ENCODE data around the gene MACC1. TPM values are rescaled to one million over a fixed set of nuclear protein-coding genes. Genes with fewer than 3 reads are reported as not detected.

MACC1 gene
- total and polyA plus RNA-seq, 2 donors (not counting 1 experiment from before 2014, with no cell fraction given) = 0.92 to 6.2 TPM

DNA sequence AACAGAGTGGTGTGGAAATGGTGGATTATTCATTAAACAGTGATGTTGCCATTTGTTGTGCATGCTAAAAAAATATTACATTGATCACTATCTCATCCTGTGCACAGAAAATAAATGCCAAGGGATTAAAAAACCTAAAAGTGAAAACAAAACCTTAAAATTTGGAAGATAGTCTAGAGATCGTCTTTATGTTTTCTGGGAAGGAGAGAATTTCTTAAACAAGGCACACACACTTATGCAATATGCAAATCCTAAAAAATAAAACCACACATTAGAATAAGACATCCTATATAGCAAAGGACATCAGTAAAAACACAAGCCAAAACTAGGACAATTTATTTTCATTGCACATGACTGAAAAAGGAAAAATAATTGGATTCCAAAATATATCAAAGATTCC lies 54.5 kb downstream of the MACC1 start:
- no CpG with 5 or more reads among the region's 1 CpG for WGBS (ENCODE audit: insufficient coverage)
- TF ChIP-seq, protein P1, sequence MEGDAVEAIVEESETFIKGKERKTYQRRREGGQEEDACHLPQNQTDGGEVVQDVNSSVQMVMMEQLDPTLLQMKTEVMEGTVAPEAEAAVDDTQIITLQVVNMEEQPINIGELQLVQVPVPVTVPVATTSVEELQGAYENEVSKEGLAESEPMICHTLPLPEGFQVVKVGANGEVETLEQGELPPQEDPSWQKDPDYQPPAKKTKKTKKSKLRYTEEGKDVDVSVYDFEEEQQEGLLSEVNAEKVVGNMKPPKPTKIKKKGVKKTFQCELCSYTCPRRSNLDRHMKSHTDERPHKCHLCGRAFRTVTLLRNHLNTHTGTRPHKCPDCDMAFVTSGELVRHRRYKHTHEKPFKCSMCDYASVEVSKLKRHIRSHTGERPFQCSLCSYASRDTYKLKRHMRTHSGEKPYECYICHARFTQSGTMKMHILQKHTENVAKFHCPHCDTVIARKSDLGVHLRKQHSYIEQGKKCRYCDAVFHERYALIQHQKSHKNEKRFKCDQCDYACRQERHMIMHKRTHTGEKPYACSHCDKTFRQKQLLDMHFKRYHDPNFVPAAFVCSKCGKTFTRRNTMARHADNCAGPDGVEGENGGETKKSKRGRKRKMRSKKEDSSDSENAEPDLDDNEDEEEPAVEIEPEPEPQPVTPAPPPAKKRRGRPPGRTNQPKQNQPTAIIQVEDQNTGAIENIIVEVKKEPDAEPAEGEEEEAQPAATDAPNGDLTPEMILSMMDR (IDR thresholded peaks at IDR 0.05) = no peak
- no peak for TF ChIP-seq EZH2 (IDR thresholded peaks at IDR 0.05; ENCODE audit: borderline replicate concordance, insufficient read depth, low read depth, low read length, poor library complexity, severe bottlenecking)
- Mint-ChIP-seq H3K27ac (no peak overlapping the region), H3K27me3 (no peaks in the 10 kb centered on the region), H3K4me1 (peaks cover under 1% of the 10 kb centered on the region), H3K9me3 (ENCODE audit: insufficient read depth) (no peaks in the 10 kb centered on the region), H3K4me3 (no peak overlapping the region)
- Histone ChIP-seq H3K4me1 (ENCODE audit: control insufficient read depth in 2 of 2, insufficient read depth in 2 of 2, low read length in 2 of 2) (no peaks in the 10 kb centered on the region), H3K79me2 (ENCODE audit: control insufficient read depth, insufficient read depth, low read length) (no peaks in the 10 kb centered on the region), H2AFZ (ENCODE audit: insufficient read depth, low read depth, low read length, poor library complexity, severe bottlenecking) (no peak overlapping the region), H3K36me3 (replicated peaks in 1 of 2; ENCODE audit: control extremely low read depth in 1 of 2, control insufficient read depth in 1 of 2, extremely low read depth in 1 of 2, insufficient read depth in 2 of 2, low read length in 1 of 2) (peaks cover 0 to 7% of the 10 kb centered on the region in 2 experiments), H3K9me3 (ENCODE audit: control extremely low read depth in 1 of 3, control insufficient read depth in 2 of 3, insufficient read depth in 1 of 3, low read length in 2 of 3) (no peaks in the 10 kb centered on the region), H3K27ac (ENCODE audit: low read length in 2 of 2) (no peak overlapping the region), H3K4me2 (replicated peaks; ENCODE audit: low read depth, low read length, poor library complexity, severe bottlenecking) (no peak overlapping the region), H3K27me3 (replicated peaks in 1 of 4; ENCODE audit: control extremely low read depth in 1 of 4, control insufficient read depth in 3 of 4, insufficient read depth in 4 of 4, low read length in 3 of 4) (no peaks in the 10 kb centered on the region), H4K20me1 (ENCODE audit: control insufficient read depth, insufficient read depth, low read length, poor library complexity, severe bottlenecking) (no peaks in the 10 kb centered on the region), H3K9ac (ENCODE audit: low read length) (no peak overlapping the region), H3K4me3 (ENCODE audit: control extremely low read depth in 1 of 5, extremely low read depth in 1 of 5, insufficient read depth in 1 of 5, low read depth in 2 of 5, low read length in 4 of 5) (no peak overlapping the region)
- POLR2A ChIA-PET = no interaction called here
- intact Hi-C loops (cut with micrococcal nuclease) = no loop called here
- no peak for DNase-seq
- CTCF ChIA-PET = no interaction called here
- no peak for ATAC-seq (ENCODE audit: low read depth)

DNA sequence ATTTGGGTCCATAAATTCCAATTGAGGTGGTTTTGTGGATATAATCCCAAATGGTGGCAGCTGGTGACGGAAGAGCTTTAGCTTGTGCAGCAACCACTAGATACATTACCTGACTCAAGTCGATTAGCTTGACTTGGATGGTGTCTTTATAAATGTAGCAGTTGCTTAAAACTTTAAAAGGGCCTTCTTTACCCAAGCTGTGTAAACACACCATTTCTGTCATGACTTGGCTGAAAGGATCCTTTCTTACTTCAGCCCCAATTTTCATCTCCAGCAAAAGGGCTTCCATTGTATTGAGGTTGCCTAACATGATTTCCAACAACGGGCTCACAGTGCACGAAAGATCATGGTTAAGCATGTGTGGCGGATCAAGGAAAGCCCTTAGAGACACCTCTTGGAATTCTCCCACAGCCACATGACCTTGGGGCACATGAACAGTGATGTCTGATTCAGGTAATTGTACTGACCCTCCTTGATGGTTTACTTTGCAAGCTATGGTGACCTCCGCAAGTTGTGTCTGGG lies 57.9 kb downstream of the MACC1 start:
- Histone ChIP-seq H3K36me3 (replicated peaks in 1 of 2; ENCODE audit: control extremely low read depth in 1 of 2, control insufficient read depth in 1 of 2, extremely low read depth in 1 of 2, insufficient read depth in 2 of 2, low read length in 1 of 2) (peaks cover 0 to 2% of the 10 kb centered on the region in 2 experiments), H3K27ac (ENCODE audit: low read length in 2 of 2) (no peak overlapping the region), H3K79me2 (ENCODE audit: control insufficient read depth, insufficient read depth, low read length) (no peaks in the 10 kb centered on the region), H3K4me1 (ENCODE audit: control insufficient read depth in 2 of 2, insufficient read depth in 2 of 2, low read length in 2 of 2) (no peaks in the 10 kb centered on the region), H3K4me3 (ENCODE audit: control extremely low read depth in 1 of 5, extremely low read depth in 1 of 5, insufficient read depth in 1 of 5, low read depth in 2 of 5, low read length in 4 of 5) (no peak overlapping the region), H3K9me3 (ENCODE audit: control extremely low read depth in 1 of 3, control insufficient read depth in 2 of 3, insufficient read depth in 1 of 3, low read length in 2 of 3) (no peaks in the 10 kb centered on the region), H3K27me3 (replicated peaks in 1 of 4; ENCODE audit: control extremely low read depth in 1 of 4, control insufficient read depth in 3 of 4, insufficient read depth in 4 of 4, low read length in 3 of 4) (no peaks in the 10 kb centered on the region), H3K9ac (ENCODE audit: low read length) (no peak overlapping the region), H4K20me1 (ENCODE audit: control insufficient read depth, insufficient read depth, low read length, poor library complexity, severe bottlenecking) (no peaks in the 10 kb centered on the region), H2AFZ (ENCODE audit: insufficient read depth, low read depth, low read length, poor library complexity, severe bottlenecking) (no peak overlapping the region), H3K4me2 (replicated peaks; ENCODE audit: low read depth, low read length, poor library complexity, severe bottlenecking) (no peak overlapping the region)
- 100% methylated on average over 4 of the region's 6 CpGs for WGBS (ENCODE audit: insufficient coverage)
- intact Hi-C loops (cut with micrococcal nuclease) = loop anchor here (2.0 kb wide), 1 partner anchor 440 kb away; no protein-coding TSS in a partner anchor
- ChIA-PET CTCF (interaction anchor here (0.6 to 5.2 kb wide), 20 partner anchors 8 to 450 kb away, joined by 3 to 76 read pairs (median 4); partner anchors contain the start of genes ITGB8 and POLR1F), POLR2A (no interaction called here)
- Mint-ChIP-seq H3K4me3 (no peak overlapping the region), H3K4me1 (peaks cover 5% of the 10 kb centered on the region), H3K27me3 (no peaks in the 10 kb centered on the region), H3K27ac (no peak overlapping the region), H3K9me3 (ENCODE audit: insufficient read depth) (no peaks in the 10 kb centered on the region)
- TF ChIP-seq, protein P1 (IDR thresholded peaks at IDR 0.05) = no peak
- no peak for TF ChIP-seq EZH2 (IDR thresholded peaks at IDR 0.05; ENCODE audit: borderline replicate concordance, insufficient read depth, low read depth, low read length, poor library complexity, severe bottlenecking)
- no peak for DNase-seq
- no peak for ATAC-seq (ENCODE audit: low read depth)
